GM18505 (cell line): ENCODE data around the gene ABCC10.
"Not testable (repeated sequence)": the region's sequence is repeated elsewhere in the genome, so short reads cannot be mapped to it uniquely, and the experiment has no call there.

Experiments
- ATAC-seq: cut with Tn5 transposase; IDR thresholded peaks from one replicate; pipeline ENCODE4 v1.9.1; 2021; ENCODE audit not compliant: unreplicated experiment
- POLR2A ChIP-seq: IDR thresholded peaks from 4 replicates; pipeline ENCODE4 v1.6.1; 2011; ENCODE audit warnings: borderline replicate concordance; ENCODE audit not compliant: insufficient read depth, insufficient read length; ENCODE audit errors: extremely low read depth

ABCC10 gene, protein sequence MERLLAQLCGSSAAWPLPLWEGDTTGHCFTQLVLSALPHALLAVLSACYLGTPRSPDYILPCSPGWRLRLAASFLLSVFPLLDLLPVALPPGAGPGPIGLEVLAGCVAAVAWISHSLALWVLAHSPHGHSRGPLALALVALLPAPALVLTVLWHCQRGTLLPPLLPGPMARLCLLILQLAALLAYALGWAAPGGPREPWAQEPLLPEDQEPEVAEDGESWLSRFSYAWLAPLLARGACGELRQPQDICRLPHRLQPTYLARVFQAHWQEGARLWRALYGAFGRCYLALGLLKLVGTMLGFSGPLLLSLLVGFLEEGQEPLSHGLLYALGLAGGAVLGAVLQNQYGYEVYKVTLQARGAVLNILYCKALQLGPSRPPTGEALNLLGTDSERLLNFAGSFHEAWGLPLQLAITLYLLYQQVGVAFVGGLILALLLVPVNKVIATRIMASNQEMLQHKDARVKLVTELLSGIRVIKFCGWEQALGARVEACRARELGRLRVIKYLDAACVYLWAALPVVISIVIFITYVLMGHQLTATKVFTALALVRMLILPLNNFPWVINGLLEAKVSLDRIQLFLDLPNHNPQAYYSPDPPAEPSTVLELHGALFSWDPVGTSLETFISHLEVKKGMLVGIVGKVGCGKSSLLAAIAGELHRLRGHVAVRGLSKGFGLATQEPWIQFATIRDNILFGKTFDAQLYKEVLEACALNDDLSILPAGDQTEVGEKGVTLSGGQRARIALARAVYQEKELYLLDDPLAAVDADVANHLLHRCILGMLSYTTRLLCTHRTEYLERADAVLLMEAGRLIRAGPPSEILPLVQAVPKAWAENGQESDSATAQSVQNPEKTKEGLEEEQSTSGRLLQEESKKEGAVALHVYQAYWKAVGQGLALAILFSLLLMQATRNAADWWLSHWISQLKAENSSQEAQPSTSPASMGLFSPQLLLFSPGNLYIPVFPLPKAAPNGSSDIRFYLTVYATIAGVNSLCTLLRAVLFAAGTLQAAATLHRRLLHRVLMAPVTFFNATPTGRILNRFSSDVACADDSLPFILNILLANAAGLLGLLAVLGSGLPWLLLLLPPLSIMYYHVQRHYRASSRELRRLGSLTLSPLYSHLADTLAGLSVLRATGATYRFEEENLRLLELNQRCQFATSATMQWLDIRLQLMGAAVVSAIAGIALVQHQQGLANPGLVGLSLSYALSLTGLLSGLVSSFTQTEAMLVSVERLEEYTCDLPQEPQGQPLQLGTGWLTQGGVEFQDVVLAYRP (N-terminal part only)

DNA sequence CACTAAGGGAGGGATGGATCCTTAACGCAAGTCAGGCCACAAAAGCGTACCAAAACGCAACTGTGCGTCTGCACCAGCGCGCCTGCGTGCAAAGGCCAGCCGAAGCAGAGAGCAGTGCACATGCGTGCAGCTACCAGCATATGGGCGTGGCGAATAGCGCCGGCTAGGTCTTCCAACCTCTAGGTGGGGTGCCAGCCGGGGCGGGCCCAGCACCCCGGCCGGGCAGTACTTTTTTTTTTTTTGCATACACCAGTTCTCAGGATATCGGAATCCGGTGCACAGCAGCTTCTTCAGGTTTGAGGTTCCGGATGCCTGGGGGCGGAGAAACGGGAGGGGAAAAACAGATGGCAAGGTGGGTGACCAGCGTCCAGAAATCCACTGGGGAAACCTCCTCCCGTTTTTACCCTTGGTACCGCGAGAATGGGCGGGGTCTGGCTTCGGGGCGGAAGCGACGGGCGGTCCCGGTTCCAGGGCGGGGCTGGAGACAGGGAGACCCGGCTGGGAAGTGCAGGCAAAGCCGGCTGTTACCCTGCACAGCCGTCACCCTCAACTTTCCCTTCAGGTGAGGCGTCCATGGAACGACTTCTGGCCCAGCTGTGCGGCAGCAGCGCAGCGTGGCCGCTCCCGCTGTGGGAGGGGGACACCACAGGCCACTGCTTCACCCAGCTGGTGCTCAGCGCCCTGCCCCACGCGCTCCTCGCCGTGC lies at the start of gene ABCC10:
ABCC10 (plus strand) TSS at position 136 of the 706 bp plus-strand sequence; CDS start at position 574, 438 bp downstream.
- TF ChIP-seq POLR2A = peak; percentile 87
- ATAC-seq = peak; percentile 84

DNA sequence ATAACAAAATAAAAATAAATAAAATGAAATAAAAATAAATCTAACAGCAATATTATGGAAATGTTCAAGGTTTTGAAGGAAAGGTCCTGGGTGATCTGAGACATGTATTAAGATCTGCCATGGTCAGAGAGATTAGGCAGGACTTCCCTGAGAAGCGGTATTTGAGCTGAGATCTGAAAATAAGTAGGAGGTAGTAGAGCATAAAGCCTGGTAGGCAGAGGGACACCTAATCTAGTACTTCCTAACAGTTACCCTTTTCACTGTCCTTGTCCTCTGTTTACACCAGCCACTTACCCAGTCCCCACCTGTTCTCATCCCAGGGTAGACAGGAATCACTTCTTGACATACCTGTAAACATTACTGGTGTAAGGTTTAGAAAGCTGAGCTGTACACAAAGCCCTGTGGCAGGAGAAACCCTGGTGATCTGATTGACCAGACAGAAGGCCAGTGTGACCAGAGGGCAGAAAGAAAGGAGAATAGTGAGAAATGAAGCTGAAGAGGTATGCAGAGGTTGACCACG lies 49.6 kb upstream of the ABCC10 start:
- no peak for TF ChIP-seq POLR2A
- ATAC-seq = no peak

DNA sequence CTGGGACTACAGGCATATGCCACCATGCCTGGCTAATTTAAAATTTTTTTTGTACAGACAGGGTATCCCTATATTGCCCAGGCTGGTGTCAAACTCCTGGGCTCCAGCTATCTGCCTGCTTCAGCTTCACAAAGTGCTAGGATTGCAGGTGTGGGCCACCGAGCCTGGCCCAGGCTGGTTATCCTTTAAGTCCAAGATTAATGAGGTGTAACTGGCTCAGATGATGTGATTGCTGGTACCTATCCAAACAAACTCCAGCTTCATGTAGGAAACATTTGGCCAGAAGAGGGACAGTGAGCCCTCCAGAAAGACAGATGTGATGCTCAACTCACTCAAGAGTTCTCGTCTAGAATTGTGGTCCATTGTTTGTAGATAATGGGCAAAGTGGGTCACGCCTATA lies 48.7 kb upstream of the ABCC10 start:
- no peak for TF ChIP-seq POLR2A
- ATAC-seq = no peak

DNA sequence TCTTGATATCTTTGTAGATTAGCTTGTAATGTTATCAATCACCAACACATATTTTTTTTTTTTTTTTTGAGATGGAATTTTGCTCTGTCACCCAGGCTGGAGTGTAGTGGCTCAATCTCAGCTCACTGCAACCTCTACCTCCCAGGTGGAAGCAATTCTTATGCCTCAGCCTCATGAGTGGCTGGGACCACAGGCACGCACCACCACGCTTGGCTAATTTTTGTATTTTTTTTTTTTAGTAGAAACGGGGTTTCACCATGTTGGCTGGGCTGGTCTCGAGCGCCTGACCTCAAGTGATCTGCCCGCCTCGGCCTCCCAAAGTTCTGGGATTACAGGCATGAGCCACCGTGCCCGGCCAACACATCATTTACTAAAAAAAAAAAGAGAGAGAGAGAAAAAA lies 46.5 kb upstream of the ABCC10 start:
- ATAC-seq = not testable (repeated sequence)

DNA sequence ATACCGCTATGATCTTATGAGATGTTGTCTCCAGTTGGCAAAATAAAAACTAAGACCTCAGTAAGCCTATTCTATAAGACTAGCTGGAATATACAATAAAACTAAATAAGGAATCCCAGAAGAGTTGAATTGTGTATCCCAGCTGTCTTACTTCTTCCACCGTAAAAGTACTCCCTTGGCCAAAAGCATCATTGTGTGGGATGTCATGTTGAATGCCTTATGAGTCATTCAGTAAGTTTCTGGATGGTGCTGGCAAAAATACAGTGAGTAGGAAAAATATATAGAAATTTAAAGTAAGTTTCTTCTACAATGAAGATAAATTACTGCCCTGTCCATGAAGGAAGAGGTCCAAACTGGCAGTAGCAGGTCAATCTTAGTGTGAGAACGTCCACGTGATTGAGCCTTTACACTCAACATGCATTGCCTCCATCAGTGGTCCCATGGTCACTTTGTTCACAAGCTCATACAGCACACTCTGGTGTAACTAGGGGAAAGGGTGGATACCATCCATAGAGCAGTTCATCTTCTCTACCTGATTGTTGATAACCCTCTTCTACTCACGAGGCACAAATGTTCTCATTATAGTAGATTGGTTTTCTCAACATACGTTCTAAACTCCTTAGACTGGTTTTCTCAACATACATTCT lies 44.2 kb upstream of the ABCC10 start:
- TF ChIP-seq POLR2A = no peak
- ATAC-seq = no peak

DNA sequence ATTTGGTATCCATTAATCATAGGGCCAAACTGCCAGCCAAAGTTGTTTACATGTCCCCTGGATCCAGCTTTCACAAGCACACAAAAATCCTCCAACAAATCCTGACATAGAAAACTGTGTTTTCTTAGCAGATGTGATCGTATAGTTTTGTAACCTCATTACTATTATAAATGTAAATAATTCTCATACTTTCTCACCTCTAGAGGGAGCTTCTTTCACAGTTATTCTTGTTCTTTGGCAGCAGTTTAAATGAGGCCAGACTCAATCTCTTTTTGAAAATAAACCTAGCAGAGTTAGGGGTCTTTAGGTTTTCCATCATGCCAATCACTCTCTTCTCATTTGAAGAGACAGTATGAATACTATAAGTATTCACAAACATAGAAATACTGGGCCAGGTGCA lies 40.8 kb upstream of the ABCC10 start:
- ATAC-seq = no peak
- no peak for TF ChIP-seq POLR2A

DNA sequence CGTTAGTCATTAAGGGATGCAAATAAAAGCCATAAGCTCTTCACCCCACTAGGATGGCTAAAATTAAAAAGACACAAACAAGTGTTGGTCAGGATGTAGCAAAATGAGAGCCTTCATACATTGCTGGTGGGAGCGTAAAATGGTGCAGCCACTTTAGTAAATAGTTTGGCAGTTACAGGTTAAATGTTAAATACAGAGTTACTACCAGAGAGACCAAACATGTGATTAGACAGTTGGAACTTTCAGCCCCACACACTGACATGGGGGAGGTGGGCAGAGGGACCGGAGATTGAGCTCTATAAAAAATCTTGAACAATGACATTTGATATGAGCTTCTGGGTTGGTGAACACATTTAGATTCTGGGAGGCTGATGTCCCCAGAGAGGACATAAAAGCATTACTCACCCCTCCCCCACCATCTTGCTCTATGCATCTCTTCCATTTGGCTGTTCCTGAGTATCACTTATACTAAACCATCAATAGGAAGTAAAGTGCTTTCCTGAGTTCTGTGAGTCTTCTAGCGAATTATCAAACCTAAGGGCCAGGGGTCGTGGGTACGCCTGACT lies 37.5 kb upstream of the ABCC10 start:
- no peak for ATAC-seq
- TF ChIP-seq POLR2A = no peak

DNA sequence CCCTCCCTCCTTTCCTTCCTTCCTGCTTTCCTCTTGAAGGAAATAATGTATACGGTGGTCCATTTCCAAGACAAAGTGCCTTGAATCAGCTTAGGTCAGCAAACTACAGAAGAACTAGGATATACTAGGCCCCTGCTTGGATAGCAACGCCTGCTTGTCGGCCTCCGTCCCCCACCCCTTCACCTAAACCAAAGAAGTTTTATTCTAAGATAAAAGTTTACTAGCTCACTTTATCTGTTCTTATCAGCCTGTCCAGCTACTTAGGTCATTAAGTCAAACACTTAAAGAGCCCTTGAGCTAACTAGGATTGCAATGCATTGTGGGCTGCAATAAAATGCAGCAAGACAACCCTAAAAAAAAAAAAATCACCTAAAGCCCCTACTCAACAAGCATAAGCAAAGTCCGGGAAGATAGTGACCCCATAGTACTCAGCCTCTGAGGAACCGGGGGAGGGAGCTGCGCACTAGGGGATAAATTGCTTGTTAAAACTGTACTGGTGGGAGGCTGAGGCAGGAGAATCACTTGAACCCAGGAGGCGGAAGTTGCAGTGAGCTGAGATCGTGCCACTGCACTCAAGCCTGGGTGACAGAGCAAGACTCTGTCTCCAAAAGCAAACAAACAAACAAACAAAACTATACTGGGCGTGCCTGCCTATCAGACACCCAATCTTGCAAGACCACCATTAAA lies 36.4 kb upstream of the ABCC10 start:
- not testable (repeated sequence) for ATAC-seq

DNA sequence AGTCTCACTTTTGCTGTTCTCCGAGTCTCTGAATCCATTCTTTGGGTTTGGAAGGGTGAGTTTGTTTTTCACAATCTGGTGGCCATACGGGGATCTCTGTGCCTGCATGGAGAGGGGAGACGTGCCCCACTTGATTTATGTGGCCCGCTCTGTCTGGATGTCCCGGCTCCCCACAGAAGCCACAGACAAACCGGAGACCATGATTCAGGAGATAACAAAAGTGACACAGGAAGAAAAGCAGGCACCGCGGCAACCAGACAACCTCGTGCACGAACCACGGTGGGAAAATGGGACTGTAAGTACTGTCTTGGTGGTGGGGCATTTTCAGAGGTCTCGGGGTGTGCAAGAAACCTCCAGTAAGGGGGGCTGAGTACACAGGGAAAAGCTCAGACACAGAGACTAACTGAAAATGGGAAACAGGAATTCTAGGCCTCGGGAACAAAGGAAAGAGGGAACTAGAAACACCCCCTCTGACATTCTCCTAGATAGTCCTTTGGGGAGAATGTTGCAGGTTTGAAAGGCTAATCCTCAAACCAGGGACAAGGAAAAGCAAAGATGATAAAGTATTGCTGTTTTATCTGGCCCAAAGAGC lies 35.8 kb upstream of the ABCC10 start:
- ATAC-seq = no peak
- TF ChIP-seq POLR2A = no peak

DNA sequence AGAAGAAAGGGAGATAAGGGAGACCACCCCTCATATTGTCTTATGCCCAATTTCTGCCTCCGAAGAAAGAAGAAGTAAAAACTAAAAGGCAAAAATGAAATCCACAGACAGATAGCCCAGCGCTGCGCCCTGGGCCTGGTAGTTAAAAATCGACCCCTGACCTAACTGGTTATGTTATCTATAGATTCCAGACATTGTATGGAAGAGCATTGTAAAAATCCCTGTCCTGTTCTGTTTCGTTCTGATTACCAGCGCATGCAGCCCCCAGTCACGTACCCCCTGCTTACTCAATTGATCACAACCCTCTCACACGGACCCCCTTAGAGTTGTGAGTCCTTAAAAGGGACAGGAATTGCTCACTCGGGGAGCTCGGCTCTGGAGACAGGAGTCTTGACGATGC lies 34.2 kb upstream of the ABCC10 start:
- not testable (repeated sequence) for ATAC-seq

DNA sequence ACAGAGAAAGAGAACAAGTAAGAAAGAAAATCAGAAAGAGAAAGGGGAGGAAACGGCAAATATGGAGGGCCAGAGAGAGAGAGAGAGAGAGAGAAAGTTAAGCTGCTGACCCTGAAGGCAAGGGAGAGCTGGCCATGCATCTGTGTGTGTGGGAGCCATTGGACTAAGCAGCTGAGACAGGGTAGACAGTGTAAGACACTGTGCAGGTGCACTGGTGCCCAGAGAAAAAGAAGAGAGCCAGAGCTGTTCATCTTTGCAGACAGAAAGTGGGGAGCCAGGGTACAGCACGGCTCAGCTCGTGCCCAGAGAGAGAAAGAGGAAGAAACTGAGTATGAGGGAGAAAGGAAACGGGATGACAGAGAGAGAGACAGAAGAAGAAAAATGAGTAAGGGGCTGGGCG lies 33.7 kb upstream of the ABCC10 start:
- ATAC-seq = no peak
- TF ChIP-seq POLR2A = no peak
